HG02610 (cell line): ENCODE data around the gene UNC5B.
"Not testable (repeated sequence)": the region's sequence is repeated elsewhere in the genome, so short reads cannot be mapped to it uniquely, and the experiment has no call there.

Experiments
- ATAC-seq: cut with Tn5 transposase; IDR thresholded peaks from one replicate; pipeline ENCODE4 v1.9.1; 2021; ENCODE audit warnings: mild to moderate bottlenecking, moderate library complexity; ENCODE audit not compliant: unreplicated experiment

UNC5B gene

DNA sequence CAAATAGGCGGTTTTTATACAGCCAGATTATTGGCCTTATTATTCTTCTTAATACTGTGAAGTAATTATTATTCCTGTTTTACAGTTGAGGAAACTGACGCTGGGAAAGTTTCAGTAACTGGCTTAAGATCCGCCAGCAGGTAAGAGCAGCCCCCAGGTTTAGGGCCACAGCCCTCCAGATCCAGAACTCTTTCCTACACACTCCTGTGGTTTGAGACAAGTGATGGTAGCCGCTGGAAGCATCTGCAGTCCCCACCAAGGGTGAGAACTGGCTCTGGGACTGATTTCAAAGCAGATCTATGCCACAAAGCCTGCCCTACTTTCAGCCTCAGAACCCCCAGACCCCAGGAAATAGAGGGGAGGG lies 3.0 kb upstream of the UNC5B start:
- no peak for ATAC-seq

GRCh38 chr10:71209731-71210541 lies 2.4 kb upstream of the UNC5B start:
- no peak for ATAC-seq

DNA sequence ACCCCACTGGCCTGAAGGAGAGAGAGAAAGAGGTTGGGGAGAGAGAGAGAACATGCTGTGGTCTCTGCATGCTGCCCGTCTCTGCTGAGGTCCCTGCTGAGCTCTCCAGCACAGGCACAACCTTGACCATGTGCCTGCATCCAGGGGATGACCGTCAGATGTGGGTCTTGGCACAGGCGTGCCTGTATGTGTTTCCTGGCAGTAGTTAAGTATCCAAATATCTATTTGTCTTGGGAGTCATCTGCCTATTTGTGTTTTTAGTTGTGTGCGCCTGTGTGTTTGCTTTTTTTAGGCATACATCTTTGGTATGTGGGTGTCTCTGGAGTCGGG lies 1.9 kb upstream of the UNC5B start:
- no peak for ATAC-seq

GRCh38 chr10:71211053-71211452 lies 1.3 kb upstream of the UNC5B start:
- ATAC-seq: no peak

DNA sequence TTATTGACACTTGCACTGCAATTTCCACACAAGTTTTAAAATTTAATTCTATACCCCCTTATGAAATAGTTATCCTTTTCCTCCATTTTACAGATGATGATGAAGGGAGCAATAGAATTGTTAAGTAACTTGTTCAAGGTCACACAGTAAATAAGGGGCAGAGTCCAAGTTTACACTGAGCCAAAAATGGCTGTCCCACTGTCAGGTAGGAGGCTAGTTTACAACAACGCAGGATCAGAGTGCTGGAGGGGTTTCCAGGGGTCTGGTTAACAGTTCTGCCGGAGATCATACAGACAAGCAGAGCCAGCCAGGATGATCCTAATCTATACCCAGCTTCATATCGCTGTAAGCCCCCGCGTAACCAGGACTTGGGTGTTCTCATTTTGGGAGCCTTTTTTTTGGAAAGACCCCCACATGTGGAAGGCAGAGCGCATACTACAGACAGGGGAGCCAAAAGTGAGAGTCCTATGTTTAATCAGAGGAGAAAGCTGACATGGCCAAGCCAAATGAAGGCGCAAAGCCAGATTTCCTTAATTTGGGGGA lies 524 bp upstream of the UNC5B start:
- no peak for ATAC-seq

DNA sequence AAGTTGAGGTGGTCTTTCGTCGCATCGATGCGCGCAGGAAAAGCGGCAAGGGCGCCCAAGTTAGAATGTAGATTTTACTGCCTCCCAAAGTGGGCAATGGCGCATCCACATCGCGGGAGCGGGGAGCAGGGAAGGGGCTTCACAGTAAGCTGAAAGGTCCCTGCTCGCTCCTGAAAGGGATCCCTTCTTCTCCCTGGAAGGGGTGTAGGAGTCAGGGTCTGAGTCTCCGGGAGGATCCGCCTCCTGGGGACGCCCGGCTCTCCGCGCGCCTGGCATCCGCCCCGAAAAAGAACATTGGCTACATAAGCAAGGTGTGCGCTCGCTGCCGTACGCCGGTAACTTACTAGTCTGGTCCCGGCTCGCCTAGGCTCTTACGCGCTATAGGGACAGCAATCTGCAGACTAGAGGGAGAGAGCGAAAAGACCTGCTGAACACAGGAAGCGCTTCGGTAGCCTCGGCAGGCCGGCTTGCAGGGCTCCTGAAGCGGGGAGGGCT lies 804 bp downstream of the UNC5B start:
- ATAC-seq: no peak

- ATAC-seq: no peak
Measured at GRCh38 chr10:71213761-71214440, 1.5 kb downstream of the UNC5B start.

DNA sequence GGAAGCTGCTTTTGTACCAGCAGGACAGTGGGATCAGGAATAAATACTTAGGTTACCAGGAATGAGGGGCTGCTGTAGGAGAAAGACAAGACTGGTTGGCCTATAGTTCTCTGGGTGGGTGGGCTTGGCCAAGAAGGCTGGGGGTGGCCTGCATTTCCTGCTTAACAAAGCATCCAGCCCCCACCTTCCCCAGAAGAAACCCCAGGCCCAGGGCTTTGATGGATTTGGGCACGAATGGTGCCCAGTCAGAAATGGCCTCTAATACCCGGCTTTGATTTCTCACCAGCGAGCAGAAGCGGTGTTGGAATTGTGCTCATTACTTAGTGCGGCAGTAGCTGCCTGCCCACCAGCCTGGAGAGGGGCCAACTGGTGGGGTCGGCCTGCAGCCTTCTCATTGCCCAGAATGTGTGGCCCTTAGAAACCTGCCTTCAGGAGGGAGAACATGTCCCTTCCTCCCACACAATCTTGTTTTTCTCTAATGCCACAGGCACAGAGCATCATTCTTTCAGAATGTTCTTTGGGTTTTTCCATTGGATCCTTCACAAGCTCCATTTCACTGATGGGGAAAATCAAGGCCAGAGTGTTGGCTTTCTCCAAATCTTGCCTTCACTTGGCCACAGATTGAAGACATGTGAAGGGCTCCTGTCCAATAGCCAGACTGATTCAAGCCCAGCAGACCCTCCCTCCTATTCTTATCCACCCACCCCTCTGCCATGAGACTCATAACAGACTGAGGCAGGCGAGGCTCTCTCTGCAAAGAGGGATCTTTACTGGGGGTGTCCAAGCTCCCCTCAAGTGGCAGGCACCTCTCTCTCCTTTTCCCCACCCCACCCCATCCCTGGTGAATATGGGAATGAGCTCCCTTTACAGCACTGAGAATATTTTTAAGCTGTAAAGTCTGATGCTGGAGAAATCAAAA lies 2.5 kb downstream of the UNC5B start:
- no peak for ATAC-seq

DNA sequence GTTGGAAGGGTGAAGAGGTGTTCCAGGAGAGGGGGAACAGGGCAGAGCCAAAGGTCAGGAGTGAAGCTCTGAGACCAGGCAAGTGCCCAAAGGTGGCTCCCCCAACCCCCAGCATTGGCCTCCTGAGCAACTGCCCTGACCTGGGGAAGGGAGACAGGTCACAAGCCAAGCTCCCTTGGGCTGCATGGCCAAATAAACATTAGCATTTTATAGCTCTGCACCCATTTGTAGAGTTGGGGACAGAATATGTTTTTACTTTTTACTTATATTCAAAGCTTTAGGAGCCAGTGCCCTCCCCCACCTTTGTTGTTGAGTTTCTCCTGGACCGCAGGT lies 4.0 kb downstream of the UNC5B start:
- no peak for ATAC-seq

GRCh38 chr10:71216751-71217265 lies 4.4 kb downstream of the UNC5B start:
- ATAC-seq: no peak

DNA sequence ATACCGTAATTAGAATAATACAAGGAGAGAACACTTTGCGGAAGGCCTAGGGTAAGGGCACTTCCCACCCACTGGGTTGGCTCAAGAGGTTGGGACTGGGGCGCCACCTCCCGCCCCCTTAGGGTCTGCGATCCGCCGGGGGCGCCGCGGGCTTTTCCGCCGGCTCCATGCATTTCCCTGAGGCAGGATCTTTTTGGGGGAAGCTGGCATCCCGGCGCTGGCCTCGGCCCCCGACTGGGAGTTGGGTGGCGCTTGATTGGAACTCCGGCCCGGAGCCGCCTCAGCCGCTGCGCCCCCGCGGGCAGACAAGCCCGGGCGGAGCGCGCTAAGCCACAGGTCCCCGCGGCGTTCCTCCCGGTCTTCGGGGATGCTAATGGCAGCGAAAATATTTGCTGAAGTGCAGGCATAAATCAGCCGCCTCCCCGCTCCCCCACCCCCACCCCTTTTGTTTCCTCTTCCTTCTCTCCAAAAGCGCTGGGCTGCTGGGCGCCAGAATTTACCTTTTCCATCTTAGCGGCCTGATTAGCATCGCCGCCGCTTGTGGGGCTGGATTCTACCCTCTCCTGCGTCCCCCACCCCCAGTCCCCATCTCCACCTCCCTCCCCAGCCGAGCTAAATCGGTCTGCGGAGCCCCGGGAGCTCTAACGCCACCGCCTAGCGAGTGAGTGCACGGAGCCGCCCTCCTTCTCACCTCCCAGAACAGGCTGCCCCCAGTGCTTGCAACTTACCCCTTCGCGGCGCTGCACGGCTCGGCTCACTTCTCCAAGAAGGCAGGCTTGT lies 5.1 kb downstream of the UNC5B start:
- no peak for ATAC-seq

- no peak for ATAC-seq
Measured at GRCh38 chr10:71218046-71218650, 5.8 kb downstream of the UNC5B start.

DNA sequence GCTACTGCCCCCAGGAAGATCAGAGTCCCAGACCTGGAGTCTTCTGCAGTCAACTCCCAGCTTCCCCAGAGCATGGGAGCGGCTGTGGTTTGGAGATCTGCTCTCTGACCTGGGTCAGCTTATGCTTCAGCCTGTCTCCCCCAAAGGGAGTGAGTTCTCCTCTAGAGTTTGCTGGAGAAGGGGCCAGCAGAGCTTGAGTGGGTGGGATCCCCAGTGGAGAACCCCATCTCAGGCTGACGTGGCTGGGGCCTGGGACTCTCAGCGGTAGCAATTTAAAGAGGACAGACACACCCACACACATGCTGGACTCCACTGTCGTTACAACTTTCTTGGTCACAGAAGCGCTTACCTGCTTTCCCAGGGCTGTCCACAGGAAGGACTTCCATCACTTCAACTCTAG lies 6.3 kb downstream of the UNC5B start:
- ATAC-seq: no peak

GRCh38 chr10:71219236-71219917 lies 7.0 kb downstream of the UNC5B start:
- ATAC-seq: not testable (repeated sequence)

- no peak for ATAC-seq
Measured at GRCh38 chr10:71219918-71220688, 7.7 kb downstream of the UNC5B start.

- ATAC-seq: no peak
Measured at GRCh38 chr10:71220689-71221540, 8.5 kb downstream of the UNC5B start.

DNA sequence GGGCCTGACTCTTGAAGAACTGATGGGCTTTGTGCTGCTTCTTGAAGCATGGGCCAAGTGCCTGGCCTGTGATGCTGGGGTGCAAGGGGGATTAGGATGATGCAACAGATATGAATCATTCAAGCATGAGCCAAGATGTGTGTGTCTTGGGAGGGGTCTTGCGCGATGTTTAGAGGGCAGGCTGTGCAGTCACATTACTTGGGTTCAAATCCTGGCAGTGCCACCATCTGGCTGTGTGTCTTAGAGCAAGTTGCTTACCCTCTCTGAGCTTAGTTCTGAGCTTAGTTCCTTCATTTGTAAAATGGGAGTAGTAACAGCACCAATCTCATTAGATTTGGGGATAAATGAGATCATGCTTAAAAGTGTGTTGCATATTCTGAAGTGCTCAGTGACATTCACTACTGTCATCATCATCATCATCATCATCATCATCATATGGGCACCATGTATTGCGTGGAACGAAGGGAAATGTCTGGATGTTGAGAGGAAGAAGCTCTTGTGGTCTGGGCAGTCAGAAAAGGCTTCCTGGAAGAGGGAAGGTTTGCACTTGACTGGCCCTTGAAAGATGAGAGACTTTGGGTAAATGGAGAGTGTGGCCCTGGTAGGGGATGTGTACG lies 9.3 kb downstream of the UNC5B start:
- no peak for ATAC-seq
